ENCODE data around the gene APP. TPM values are rescaled to one million over a fixed set of nuclear protein-coding genes. Genes with fewer than 3 reads are reported as not detected.
"Not testable (repeated sequence)": the region's sequence is repeated elsewhere in the genome, so short reads cannot be mapped to it uniquely, and the experiment has no call there.

The APP gene
- total and polyA plus RNA-seq, 7 donors: 37.7 to 118 (median 56.6) TPM

DNA sequence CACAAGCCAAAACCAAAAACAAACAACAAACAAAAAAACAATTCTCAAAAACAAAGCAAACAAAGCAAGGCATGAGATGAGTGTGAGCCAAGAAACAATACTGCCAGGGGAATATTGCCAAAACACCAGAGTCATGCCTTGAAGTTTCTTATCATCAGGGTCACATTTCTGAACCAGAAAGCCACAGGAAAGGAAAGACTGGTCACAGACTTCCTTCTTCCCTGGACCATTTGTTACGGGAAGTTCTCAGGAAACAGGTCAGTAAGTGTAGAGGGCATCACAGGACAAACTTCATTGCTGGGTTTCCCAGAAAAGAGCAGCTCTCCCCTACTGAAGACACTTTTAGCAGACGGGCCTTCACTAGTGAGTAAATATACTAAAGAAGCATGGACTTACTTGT is 244.6 kb downstream of the APP start:
- no peaks in the 10 kb centered on the region for H3K36me3 ChIP-seq (ENCODE audit: insufficient read depth in 1 of 2, low read depth in 1 of 2)
- H3K9me3 ChIP-seq: no peaks in the 10 kb centered on the region
- H3K27me3 ChIP-seq (ENCODE audit: insufficient read depth in 3 of 3, low read length in 2 of 3): no peaks in the 10 kb centered on the region
- H3K4me1 ChIP-seq: no peaks in the 10 kb centered on the region
- WGBS, 3 donors: 44 to 53% (median 46%) methylated on average over 2 of the region's 2 CpGs
- ATAC-seq (peak in 3 of 4 donors; percentile 41 to 62 (median 60)), DNase-seq (no peak)
- TF ChIP-seq, protein P1, sequence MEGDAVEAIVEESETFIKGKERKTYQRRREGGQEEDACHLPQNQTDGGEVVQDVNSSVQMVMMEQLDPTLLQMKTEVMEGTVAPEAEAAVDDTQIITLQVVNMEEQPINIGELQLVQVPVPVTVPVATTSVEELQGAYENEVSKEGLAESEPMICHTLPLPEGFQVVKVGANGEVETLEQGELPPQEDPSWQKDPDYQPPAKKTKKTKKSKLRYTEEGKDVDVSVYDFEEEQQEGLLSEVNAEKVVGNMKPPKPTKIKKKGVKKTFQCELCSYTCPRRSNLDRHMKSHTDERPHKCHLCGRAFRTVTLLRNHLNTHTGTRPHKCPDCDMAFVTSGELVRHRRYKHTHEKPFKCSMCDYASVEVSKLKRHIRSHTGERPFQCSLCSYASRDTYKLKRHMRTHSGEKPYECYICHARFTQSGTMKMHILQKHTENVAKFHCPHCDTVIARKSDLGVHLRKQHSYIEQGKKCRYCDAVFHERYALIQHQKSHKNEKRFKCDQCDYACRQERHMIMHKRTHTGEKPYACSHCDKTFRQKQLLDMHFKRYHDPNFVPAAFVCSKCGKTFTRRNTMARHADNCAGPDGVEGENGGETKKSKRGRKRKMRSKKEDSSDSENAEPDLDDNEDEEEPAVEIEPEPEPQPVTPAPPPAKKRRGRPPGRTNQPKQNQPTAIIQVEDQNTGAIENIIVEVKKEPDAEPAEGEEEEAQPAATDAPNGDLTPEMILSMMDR (IDR thresholded peaks at IDR 0.05): no peak
- H3K4me3 ChIP-seq: no peak overlapping the region
- peak overlapping the region; percentile 25 for H3K27ac ChIP-seq
- intact Hi-C loops (cut with DNase I): no loop called here

DNA sequence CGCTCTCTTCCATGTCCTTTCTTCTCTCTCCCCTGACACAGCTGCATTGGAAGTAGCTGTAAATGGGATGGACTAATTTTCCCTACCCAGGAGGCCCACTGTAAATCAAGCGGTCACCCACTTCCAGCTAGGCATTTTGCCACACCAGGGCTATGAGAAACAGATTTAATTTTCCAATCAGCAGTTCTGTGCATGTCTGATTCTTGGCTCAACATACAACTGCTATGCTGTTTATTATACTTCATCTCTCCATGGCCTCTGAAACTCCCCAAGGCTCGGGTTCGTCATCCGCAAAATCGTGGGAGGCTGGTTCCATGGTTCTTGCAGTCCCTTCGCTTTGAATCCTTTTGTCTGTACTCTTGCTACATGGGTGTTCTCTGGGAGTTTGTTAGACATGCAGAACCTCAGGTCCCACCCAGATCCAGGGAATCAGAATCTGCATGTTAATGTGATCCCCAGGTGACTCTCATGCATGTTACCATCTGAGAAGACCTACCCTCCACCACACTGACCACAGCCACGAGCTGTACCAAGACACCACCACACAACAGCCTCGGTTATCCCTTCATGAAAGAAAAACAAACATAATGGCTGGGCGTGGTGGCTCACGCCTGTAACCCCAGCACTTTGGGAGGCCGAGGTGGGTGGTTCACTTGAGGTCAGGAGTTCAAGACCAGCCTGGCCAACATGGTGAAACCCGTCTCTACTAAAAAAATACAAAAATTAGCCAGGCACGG is 245.3 kb downstream of the APP start:
- intact Hi-C loops (cut with DNase I): no loop called here
- H3K4me1 ChIP-seq: no peaks in the 10 kb centered on the region
- H3K27me3 ChIP-seq (ENCODE audit: insufficient read depth in 3 of 3, low read length in 2 of 3): no peaks in the 10 kb centered on the region
- H3K36me3 ChIP-seq (ENCODE audit: insufficient read depth in 1 of 2, low read depth in 1 of 2): no peaks in the 10 kb centered on the region
- 60 to 69% (median 66%) methylated on average over 13 to 14 of the region's 14 CpGs for WGBS, 3 donors
- H3K9me3 ChIP-seq: no peaks in the 10 kb centered on the region
- H3K27ac ChIP-seq: no peak overlapping the region
- H3K4me3 ChIP-seq: no peak overlapping the region
- no peak for ATAC-seq
- no peak for DNase-seq
- TF ChIP-seq, protein P1 (IDR thresholded peaks at IDR 0.05): no peak

DNA sequence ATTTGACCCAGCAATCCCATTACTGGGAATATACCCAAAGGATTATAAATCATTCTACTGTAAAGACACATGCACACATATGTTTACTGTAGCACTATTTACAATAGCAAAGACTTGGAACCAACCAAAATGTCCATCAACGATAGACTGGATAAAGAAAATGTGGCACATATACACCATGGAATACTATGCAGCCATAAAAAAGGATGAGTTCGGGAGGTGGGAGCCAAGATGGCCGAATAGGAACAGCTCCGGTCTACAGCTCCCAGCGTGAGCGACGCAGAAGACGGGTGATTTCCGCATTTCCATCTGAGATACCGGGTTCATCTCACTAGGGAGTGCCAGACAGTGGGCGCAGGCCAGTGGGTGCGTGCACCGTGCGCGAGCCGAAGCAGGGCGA is 252.4 kb downstream of the APP start:
- H3K4me3 ChIP-seq; H3K27me3 ChIP-seq (ENCODE audit: insufficient read depth in 3 of 3, low read length in 2 of 3); H3K9me3 ChIP-seq; DNase-seq; H3K27ac ChIP-seq; ATAC-seq; intact Hi-C loops (cut with DNase I); H3K36me3 ChIP-seq (ENCODE audit: insufficient read depth in 1 of 2, low read depth in 1 of 2); H3K4me1 ChIP-seq: not testable (repeated sequence)
- 98 to 99% (median 98%) methylated on average over 8 to 15 of the region's 17 CpGs for WGBS, 3 donors

DNA sequence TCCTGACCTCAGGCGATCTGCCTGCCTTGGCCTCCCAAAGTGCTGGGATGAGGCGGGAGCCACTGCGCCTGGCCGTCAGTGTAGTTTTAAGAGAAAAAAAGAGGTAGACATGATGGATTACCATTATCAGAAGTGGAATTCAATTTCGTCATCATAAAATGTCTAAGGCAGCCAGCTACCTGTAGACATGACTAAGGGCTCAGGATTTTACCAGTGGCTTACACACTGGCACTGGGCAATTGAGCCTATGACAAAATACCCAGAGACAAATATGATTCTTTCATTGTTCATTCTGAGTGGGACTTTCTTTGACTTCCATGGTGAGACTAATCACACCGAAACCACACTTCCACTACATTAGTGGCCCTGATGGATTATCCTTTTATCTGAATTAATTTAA is 254.3 kb downstream of the APP start:
- Histone ChIP-seq H3K27me3 (ENCODE audit: insufficient read depth in 3 of 3, low read length in 2 of 3) (no peaks in the 10 kb centered on the region), H3K4me1 (no peaks in the 10 kb centered on the region), H3K9me3 (no peaks in the 10 kb centered on the region), H3K27ac (no peak overlapping the region), H3K4me3 (no peak overlapping the region), H3K36me3 (ENCODE audit: insufficient read depth in 1 of 2, low read depth in 1 of 2) (no peaks in the 10 kb centered on the region)
- 97 to 100% (median 97%) methylated on average over 6 of the region's 6 CpGs for WGBS, 3 donors
- DNase-seq (no peak), ATAC-seq (no peak)
- intact Hi-C loops (cut with DNase I): no loop called here
- TF ChIP-seq, protein P1 (IDR thresholded peaks at IDR 0.05): no peak

DNA sequence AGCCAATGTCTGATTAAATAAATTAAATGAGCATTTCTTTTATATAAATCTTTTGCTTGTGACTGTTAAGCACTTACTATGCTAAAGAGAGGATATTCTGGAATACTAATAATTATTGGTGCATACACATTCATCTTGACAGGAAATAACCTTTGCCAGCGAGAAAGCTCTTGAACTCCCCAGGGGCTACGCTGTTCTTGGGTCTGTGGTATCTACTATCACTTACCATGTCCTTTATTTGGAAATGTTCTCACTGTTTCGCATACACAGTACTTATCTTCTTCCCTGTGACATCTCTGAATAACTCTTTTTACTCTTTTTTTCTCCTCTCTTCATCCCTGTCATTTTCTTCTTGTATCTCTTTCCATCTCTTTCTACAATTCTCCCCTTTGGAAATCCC is 257.1 kb downstream of the APP start:
- WGBS, 3 donors: 68 to 85% (median 74%) methylated on average over 3 of the region's 3 CpGs
- no peaks in the 10 kb centered on the region for H3K4me1 ChIP-seq
- ATAC-seq (no peak), DNase-seq (no peak)
- no peak overlapping the region for H3K4me3 ChIP-seq
- H3K27me3 ChIP-seq (ENCODE audit: insufficient read depth in 3 of 3, low read length in 2 of 3): no peaks in the 10 kb centered on the region
- intact Hi-C loops (cut with DNase I): no loop called here
- H3K9me3 ChIP-seq: no peaks in the 10 kb centered on the region
- TF ChIP-seq, protein P1 (IDR thresholded peaks at IDR 0.05): no peak
- H3K36me3 ChIP-seq (ENCODE audit: insufficient read depth in 1 of 2, low read depth in 1 of 2): no peaks in the 10 kb centered on the region
- no peak overlapping the region for H3K27ac ChIP-seq

Measured in psoas muscle (tissue), 8 donors.